HG02678 (cell line): ENCODE results near the gene NDUFS6.
"Not testable (repeated sequence)": the region's sequence is repeated elsewhere in the genome, so short reads cannot be mapped to it uniquely, and the experiment has no call there.

Experiments used
- ATAC-seq: cut with Tn5 transposase; IDR thresholded peaks from one replicate; pipeline ENCODE4 v1.9.1; 2021; ENCODE audit warnings: mild to moderate bottlenecking, moderate library complexity; ENCODE audit not compliant: unreplicated experiment

The NDUFS6 gene

DNA sequence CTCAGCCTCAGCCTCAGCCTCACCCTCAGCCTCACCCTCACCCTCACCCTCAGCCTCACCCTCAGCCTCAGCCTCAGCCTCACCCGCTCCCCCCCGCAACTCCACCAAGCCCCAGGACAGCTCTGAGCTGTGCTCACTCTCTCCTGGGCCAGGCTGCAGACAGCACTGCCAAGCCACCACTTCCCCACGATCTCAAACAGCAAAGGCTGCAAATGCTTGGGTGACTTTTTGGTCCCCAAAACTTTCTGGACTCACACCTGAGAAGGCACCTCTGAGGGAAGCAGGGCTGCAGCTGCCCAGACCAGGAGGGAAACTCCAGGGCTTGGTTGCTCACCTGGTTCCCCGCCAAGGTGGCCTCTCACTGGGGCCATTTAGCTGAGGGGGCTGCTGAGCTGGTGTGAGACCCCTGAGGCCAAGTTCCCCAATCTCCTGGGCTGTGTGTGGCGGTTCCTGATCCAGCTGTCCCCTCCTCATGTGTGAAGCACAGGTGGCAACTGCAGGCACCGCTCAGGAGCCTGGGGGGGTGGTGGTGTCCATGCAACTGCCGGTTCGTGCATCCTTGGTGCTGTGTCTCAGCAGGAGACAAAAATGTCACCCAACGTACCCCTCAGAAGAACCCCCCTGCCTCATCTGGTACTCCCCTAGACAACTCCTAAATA is 19.4 kb upstream of the NDUFS6 start:
- ATAC-seq = no peak

GRCh38 chr5:1782385-1783215 is 18.6 kb upstream of the NDUFS6 start:
- ATAC-seq = no peak

DNA sequence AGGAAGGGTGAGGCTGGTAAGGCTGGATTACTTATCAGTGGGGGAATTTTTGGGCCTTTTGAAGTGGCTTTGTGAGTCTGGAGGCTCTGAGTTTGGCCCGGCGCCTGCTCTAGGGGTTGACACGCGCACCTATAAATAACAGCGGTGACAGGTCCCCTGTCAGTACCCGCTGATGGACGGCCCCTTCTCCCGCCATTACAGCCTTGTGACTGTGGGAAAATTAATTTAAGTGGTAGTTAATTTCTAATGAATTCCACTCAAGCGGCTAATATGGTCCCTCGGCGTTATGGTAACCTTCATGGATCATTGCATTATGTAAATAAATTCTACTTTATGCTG is 18.0 kb upstream of the NDUFS6 start:
- ATAC-seq = peak; percentile 91

DNA sequence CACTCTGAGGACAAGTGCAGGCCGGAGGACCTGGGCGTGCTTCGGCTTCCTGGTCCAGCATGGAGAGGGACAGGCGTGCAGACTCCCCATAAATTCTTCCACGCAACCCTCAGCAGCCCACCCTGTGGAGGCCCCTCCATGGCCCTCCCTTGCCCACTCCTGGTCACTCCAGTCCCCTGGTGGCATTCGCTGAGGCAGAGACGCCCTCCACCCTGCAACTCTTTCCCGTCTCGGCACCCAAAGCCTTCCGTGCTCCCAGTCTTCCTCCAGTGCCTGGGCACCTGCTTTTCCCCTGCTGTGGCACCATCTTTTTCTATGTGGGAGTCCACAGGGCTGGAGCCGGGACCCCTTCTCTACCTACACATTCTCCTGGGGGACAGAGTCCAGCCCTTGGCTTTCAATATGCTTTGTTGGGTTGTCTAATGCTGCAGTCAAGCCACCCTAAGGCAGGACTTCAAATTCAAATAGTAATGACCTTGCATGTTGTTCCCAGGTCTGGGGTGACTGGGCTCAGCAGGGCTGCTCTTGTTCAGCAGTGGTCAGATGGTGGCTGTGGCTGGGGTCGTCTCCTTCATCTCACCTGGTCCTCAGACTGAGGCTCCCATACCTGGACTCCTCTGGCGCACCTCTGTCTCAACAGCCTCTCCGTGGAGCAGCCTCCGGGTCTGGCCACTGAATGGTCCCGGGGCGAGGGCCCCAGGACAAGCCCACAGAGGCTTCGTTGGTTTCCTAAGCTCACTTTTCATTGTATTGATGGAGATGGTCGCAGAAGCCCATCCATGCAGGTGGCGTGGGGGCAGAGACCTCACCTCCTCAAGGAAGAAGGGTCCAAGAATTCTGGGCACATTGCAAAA is 16.8 kb upstream of the NDUFS6 start:
- ATAC-seq = no peak

DNA sequence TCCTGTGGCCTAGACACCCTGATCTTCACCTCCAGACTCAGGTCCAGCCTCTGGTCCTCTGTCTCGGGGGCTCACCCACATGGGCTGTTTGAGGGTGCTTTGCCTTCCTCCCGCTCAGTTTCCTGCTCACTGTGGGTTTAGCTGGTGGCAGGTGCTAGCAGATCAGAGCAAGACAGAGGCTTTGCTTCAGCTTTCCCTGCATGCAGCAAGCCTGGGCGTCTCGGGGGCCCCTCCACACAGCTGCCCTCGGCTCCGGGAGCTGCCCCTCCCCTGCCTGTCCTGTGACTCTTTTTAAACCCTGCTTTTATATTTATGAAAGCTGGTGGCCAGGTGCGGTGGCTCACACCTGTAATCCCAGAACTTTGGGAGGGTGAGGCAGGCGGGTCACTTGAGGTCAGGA is 16.1 kb upstream of the NDUFS6 start:
- ATAC-seq = no peak

DNA sequence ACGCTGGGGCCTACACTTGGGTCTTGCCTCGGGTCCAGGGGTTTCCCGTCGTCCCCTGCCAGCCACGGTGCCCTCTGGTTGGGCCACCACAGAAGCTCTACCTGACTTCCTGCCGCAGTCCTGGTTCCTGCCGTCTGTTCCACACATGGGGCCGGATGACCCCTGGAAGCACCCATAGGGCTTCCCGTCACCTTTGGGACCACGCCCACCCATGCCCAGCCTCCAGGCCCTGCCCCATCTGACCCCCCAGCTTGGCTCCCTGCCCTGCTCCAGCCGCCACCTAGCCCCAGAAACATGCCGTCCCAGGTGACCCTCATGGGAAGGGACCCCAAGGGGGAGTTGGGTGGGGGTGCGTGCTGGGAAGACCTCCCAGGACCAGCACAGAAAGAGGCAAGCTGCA is 15.2 kb upstream of the NDUFS6 start:
- ATAC-seq = no peak

- no peak for ATAC-seq
Observed at GRCh38 chr5:1786621-1787471, 14.4 kb upstream of the NDUFS6 start.

- ATAC-seq = no peak
Observed at GRCh38 chr5:1787472-1788047, 13.6 kb upstream of the NDUFS6 start.

- ATAC-seq = no peak
Observed at GRCh38 chr5:1788200-1788599, 13.0 kb upstream of the NDUFS6 start.

- ATAC-seq = no peak
Observed at GRCh38 chr5:1788828-1789227, 12.4 kb upstream of the NDUFS6 start.

GRCh38 chr5:1789438-1789833 is 11.8 kb upstream of the NDUFS6 start:
- ATAC-seq = not testable (repeated sequence)

DNA sequence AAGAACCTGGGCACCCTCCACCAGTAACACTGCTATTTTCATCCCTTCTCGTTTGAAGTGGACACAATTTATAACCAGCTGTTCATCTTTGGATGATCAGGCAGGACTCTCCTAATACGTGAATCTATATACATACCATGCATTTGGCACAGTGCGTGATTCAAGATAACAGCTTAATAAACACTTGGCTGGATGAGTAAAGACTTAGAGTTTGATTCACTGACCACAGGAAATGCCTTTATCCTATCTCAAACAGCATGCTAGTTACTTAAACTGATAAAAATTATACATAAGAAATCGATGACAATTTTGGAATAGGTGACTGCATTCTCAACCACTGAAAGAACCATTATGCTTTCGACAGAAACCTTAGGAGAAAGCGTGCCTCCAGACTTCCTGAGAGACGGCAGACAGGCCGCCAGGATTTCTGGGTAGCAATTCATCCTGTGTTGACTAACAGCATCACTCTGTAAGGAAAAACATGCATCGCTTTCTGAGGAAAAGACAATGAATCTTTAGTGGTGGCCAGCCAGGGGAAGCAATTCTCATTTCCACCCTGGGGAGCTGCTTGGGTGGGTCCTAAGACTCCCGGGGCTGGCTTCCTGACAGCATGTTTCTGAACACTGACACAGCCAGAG is 11.3 kb upstream of the NDUFS6 start:
- ATAC-seq = no peak

GRCh38 chr5:1791176-1791575 is 10.0 kb upstream of the NDUFS6 start:
- ATAC-seq = no peak

DNA sequence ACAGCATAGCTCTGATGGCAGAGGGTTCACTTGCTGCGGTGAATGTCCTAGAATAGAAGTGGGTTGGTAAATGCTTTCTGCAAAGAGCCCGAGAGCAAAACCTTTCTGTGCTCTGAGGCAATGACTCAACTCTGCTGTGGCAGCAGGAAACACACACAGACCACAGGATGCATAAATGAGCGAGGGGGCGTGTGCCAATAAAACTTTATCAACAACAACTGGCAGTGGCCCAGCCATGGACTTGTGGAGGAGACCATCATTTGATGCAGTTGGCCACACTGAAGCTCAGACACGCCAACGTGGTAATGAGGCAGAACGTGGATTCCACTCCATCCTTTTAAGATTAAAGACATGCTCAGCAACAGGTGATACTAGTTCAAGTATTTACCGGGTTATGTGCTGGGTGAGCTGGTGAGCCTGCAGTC is 8.4 kb upstream of the NDUFS6 start:
- peak; percentile 95 for ATAC-seq

DNA sequence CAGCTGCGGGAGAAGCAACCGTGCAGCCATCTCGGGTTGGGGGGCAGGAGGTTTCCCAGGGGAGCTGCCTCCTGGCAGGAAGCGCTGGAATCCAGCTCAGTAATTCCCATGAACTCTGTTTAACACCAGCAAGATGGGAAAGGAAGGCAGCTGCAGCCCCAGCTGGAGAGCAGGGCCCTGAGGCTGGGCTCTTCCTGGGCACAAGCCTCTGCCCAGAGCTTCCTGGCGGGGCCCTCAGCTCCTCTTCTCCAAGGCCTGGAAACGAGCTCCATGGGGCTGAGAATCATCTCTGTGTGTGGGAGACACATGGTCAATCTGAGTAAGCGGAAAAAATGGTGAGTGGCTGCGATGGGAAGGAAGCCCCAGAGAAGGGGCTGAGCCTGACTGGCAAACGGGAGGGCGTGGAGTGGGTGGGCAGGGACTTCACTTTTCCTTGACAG is 7.9 kb upstream of the NDUFS6 start:
- no peak for ATAC-seq

- no peak for ATAC-seq
Observed at GRCh38 chr5:1793966-1794900, 7.0 kb upstream of the NDUFS6 start.

- ATAC-seq = no peak
Observed at GRCh38 chr5:1794901-1795290, 6.3 kb upstream of the NDUFS6 start.

DNA sequence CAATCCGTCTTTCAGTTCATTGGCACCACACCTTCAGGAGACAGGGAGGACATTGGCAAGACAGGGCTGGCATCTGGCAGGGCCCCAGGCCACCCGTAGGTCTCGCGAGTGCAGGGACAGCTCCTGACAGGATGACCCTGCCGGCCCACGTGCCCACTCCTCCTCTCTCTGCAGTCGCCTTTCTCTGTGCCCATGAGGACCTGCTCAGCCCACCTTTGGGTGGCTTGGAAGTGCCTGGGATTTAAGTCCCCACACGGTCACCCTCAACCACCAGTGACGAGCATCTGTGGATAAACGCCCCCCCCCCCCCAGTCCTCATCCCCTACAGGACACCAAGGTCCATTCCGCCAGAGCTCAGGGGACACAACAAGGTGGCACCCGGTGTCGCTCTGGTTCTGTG is 5.7 kb upstream of the NDUFS6 start:
- ATAC-seq = no peak

- ATAC-seq = no peak
Observed at GRCh38 chr5:1795931-1796330, 5.3 kb upstream of the NDUFS6 start.
